Tibial nerve (tissue), 4 donors: Measurements from ENCODE around the gene GSG1L. TPM values are rescaled to one million over a fixed set of nuclear protein-coding genes. Genes with fewer than 3 reads are reported as not detected.

Experiments
- DNase-seq, 2 donors: peaks; one replicate each; pipeline ENCODE4 v3.0.0-alpha.2; 2019; ENCODE audit warnings: low spot score in 2 of 2
- H3K27ac ChIP-seq, 4 donors: fragments of 200-600 bp; sonication (generic) in 3 of 4; one replicate each; pipeline ENCODE4 v1.5.1; 2017 to 2019; ENCODE audit warnings: mild to moderate bottlenecking in 1 of 4
- H3K27me3 ChIP-seq, 2 donors: fragments of 200-600 bp; sonication (generic) in 1 of 2; one replicate each; pipeline versions ENCODE4 v1.5.1 to v1.6.0; 2017 to 2019
- H3K36me3 ChIP-seq, 3 donors: fragments of 200-600 bp; sonication (generic); one replicate each; pipeline ENCODE4 v1.5.1; 2018 to 2019
- H3K4me1 ChIP-seq, 4 donors: fragments of 200-600 bp; sonication (generic) in 3 of 4; one replicate each; pipeline ENCODE4 v1.5.1; 2017 to 2019
- H3K4me3 ChIP-seq, 4 donors: fragments of 200-600 bp; sonication (generic) in 3 of 4; one replicate each; pipeline ENCODE4 v1.5.1; 2017 to 2019; ENCODE audit warnings: mild to moderate bottlenecking in 1 of 4, moderate library complexity in 1 of 4
- H3K9me3 ChIP-seq, 4 donors: fragments of 200-600 bp; sonication (generic) in 3 of 4; one replicate each; pipeline ENCODE4 v1.5.1; 2017 to 2019
- CTCF ChIP-seq, 5 experiments: fragments of 200-600 bp in 3 of 5; fragments of 450-650 bp in 2 of 5; sonication (generic) in 3 of 5; IDR thresholded peaks; one replicate each; pipeline ENCODE4 v1.5.1; 2016 to 2019; ENCODE audit warnings: antibody characterized with exemption in 5 of 5, mild to moderate bottlenecking in 3 of 5, moderate library complexity in 2 of 5
- EP300 ChIP-seq, 2 donors: sonication (generic); formaldehyde crosslinking; IDR thresholded peaks; one replicate each; pipeline ENCODE4 v1.6.1; 2017; ENCODE audit warnings: antibody characterized with exemption in 2 of 2, mild to moderate bottlenecking in 1 of 2
- POLR2A ChIP-seq, 2 donors: fragments of 450-650 bp; IDR thresholded peaks; one replicate each; pipeline ENCODE4 v1.6.1; 2017; ENCODE audit warnings: antibody characterized with exemption in 2 of 2, mild to moderate bottlenecking in 2 of 2, moderate library complexity in 2 of 2
- WGBS, 2 donors: methylation state at CpG; one replicate each; pipeline ENCODE4 v1.1.5; 2018; 5-methylcytosine and 5-hydroxymethylcytosine counted together
- total RNA-seq, 4 donors: library from RNA; depleted of rRNA; stranded (reverse); fragments of >200 nt; gene quantifications; one replicate each; pipeline ENCODE4 v1.1.0, GENCODE V29; 2016

Gene GSG1L
- total RNA-seq, 4 donors from 2014 or later: not detected

DNA sequence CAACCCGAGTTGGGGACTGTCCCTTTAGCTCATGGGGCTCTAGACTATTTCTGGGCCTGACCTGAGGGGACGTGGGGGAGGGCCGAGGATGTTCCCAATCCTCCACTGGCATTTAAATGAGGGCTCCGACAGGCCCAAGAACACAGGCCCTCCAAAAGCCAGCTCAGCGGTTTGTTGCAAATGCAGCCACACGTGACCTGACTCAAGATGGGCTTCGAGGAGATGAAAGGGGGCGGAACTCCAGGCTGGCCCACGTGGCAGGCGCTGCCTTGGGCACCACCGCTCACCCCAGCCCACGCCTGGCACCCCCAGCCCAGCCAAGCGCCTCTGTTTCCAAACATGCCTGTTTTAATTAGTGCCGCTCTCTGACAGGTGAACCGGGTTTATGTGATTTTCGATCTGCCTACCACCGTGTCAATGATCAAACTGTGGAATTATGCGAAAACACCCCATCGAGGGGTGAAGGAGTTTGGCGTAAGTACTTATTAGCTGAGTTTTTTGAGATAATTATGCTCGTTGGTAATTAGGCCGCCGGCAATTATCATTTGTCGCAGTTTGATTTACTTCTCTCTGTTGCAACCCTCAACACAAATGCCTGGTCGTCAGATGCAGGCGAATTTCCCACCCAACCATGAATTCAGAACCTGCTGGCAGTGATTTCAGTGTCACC, 286.8 kb downstream of the GSG1L start:
- 85 to 87% methylated on average over 26 of the region's 26 CpGs for WGBS, 2 donors
- H3K4me1 ChIP-seq: peaks cover 0 to 20% (median 0%) of the 10 kb centered on the region in 4 donors
- H3K9me3 ChIP-seq: no peaks in the 10 kb centered on the region

DNA sequence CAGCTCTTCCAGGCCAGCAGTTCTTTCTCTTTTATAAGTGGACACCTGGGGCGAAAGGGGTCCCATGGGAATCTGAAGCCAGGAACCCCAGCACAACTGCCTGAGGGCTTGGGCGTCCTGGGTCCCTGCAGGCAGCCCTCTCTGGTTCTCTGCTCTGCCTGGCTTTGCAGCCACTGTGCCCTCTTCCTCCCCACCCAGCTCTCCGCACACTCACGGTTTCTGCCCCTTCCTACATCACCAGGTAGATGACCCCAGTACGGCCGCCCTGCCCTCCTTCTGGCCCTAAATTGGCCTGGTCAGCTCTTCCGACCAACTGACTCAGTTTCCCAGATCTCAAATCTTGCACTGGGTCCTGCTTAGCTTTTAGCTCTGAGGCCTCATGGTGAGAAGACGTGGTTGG, 288.3 kb downstream of the GSG1L start:
- DNase-seq: no peak
- WGBS, 2 donors: 92 to 94% methylated on average over 6 to 8 of the region's 8 CpGs
- TF ChIP-seq CTCF (IDR thresholded peaks at IDR 0.05): no peak
- no peak for TF ChIP-seq POLR2A (IDR thresholded peaks at IDR 0.05)
- no peak for TF ChIP-seq EP300 (IDR thresholded peaks at IDR 0.05)
- Histone ChIP-seq H3K4me3 (no peak overlapping the region), H3K36me3 (peaks cover 0 to 91% (median 0%) of the 10 kb centered on the region in 3 donors), H3K27me3 (no peaks in the 10 kb centered on the region), H3K9me3 (no peaks in the 10 kb centered on the region), H3K27ac (no peak overlapping the region), H3K4me1 (peaks cover 0 to 10% (median 0%) of the 10 kb centered on the region in 4 donors)

More for the DNA sequence above, 286.8 kb downstream of the GSG1L start:
- Histone ChIP-seq H3K27ac (no peak overlapping the region), H3K36me3 (peaks cover 0 to 77% (median 0%) of the 10 kb centered on the region in 3 donors), H3K27me3 (no peaks in the 10 kb centered on the region), H3K4me3 (no peak overlapping the region)
- TF ChIP-seq EP300 (IDR thresholded peaks at IDR 0.05) (no peak), POLR2A (IDR thresholded peaks at IDR 0.05) (no peak), CTCF (IDR thresholded peaks at IDR 0.05) (no peak)
- DNase-seq: no peak

- no peaks in the 10 kb centered on the region for H3K27me3 ChIP-seq
- no peak overlapping the region for H3K27ac ChIP-seq
- no peak for DNase-seq
- no peaks in the 10 kb centered on the region for H3K9me3 ChIP-seq
- H3K4me3 ChIP-seq: no peak overlapping the region
- peaks cover 0 to 5% (median 0%) of the 10 kb centered on the region in 4 donors for H3K4me1 ChIP-seq
- WGBS, 2 donors: 87 to 89% methylated on average over 22 of the region's 22 CpGs
- TF ChIP-seq EP300 (IDR thresholded peaks at IDR 0.05): no peak
- TF ChIP-seq CTCF (IDR thresholded peaks at IDR 0.05): no peak
- TF ChIP-seq POLR2A (IDR thresholded peaks at IDR 0.05): no peak
- H3K36me3 ChIP-seq: peaks cover 0 to 95% (median 0%) of the 10 kb centered on the region in 3 donors
Observed at GRCh38 chr16:27774779-27775178, 288.7 kb downstream of the GSG1L start.

DNA sequence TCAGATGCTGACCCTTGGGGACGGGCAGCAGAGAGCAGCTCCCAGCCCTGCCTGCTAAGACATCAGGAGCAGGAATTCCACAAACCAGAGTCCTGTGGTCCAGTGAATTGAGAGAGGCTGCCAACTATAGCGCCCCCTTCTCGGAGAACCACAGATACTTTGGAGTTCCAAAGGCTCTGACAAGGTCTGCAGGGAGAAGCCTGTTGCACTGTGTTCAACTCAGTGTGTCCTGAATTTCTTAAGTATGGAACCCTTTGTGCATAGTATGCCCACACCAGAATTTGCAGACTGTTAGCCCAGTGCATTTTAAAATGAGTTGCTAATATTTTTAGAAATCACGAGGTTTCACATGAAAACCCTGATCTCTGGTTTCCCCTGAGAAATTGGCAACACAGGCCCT, 290.2 kb downstream of the GSG1L start:
- Histone ChIP-seq H3K27ac (no peak overlapping the region), H3K36me3 (peaks cover 0 to 98% (median 3%) of the 10 kb centered on the region in 3 donors), H3K4me1 (no peaks in the 10 kb centered on the region), H3K4me3 (no peak overlapping the region), H3K27me3 (no peaks in the 10 kb centered on the region), H3K9me3 (no peaks in the 10 kb centered on the region)
- no peak for DNase-seq
- 91 to 100% methylated on average over 4 of the region's 4 CpGs for WGBS, 2 donors
- TF ChIP-seq CTCF (IDR thresholded peaks at IDR 0.05) (no peak), EP300 (IDR thresholded peaks at IDR 0.05) (no peak), POLR2A (IDR thresholded peaks at IDR 0.05) (no peak)

DNA sequence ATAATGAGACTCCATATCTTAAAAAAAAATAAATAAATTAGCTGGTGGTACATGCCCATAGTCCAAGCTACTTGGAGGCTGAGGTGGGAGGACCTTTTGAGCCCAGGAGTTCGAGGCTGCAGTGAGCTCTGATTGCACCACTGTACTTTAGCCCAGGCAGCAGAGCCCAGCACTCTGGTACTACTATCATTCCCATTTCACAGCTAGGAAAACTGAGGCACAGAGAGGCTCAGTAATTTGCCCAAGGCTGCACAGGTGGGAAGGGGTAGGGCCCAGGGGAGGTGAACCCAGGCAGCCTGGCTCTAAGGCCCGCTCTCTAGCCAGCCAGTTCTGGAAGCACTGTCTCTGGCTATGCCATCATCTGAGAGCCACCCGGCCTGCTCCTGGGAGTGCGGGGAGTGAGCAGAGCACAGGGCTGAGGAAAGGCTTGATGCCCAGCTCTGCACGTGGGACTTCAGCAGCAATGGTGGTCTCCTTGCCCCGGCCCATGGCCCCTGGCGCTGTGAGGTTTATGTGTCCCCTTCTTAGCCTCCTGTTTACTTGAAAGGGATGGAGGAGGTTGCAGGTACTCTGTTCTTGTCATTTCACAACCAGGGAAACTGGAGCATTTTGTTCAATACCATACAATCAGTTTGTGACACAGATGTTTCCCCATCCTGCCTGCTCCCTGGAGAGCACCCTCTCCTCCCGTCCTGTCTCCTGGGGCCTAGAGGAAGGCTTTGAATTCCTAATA, 291.3 kb downstream of the GSG1L start:
- Histone ChIP-seq H3K4me1 (no peaks in the 10 kb centered on the region), H3K9me3 (no peaks in the 10 kb centered on the region), H3K4me3 (no peak overlapping the region), H3K36me3 (peaks cover 0 to 98% (median 3%) of the 10 kb centered on the region in 3 donors), H3K27ac (no peak overlapping the region), H3K27me3 (no peaks in the 10 kb centered on the region)
- TF ChIP-seq POLR2A (IDR thresholded peaks at IDR 0.05) (no peak), EP300 (IDR thresholded peaks at IDR 0.05) (no peak), CTCF (IDR thresholded peaks at IDR 0.05) (no peak)
- WGBS, 2 donors: 90 to 91% methylated on average over 8 of the region's 8 CpGs
- no peak for DNase-seq
